Skeletal muscle tissue (tissue), 4 donors: ENCODE data around the gene PLEKHA5. TPM values are rescaled to one million over a fixed set of nuclear protein-coding genes. Genes with fewer than 3 reads are reported as not detected.

Experiments
- H3K27ac ChIP-seq: one replicate; pipeline ENCODE4 v1.7.0; 2013; ENCODE audit warnings: mild to moderate bottlenecking, low read depth, low read length, inconsistent platforms
- H3K27me3 ChIP-seq, 3 donors: one replicate each; pipeline ENCODE4 v1.7.0; 2013; ENCODE audit warnings: low read length in 3 of 3; ENCODE audit not compliant: control insufficient read depth in 3 of 3, insufficient read depth in 3 of 3
- H3K36me3 ChIP-seq, 3 donors: one replicate each; pipeline ENCODE4 v1.7.0; 2013; ENCODE audit warnings: low read length in 3 of 3; ENCODE audit not compliant: control insufficient read depth in 3 of 3, insufficient read depth in 3 of 3
- H3K4me1 ChIP-seq, 3 donors: one replicate each; pipeline ENCODE4 v1.7.0; 2013; ENCODE audit warnings: low read length in 3 of 3, mild to moderate bottlenecking in 3 of 3; ENCODE audit not compliant: control insufficient read depth in 3 of 3, insufficient read depth in 3 of 3
- H3K4me3 ChIP-seq, 3 donors: one replicate each; pipeline ENCODE4 v1.7.0; 2013; ENCODE audit warnings: low read length in 3 of 3
- H3K9ac ChIP-seq, 3 donors: one replicate each; pipeline ENCODE4 v1.7.0; 2013; ENCODE audit warnings: low read length in 3 of 3, mild to moderate bottlenecking in 3 of 3, moderate library complexity in 2 of 3, low read depth in 1 of 3
- H3K9me3 ChIP-seq, 3 donors: one replicate each; pipeline ENCODE4 v1.7.0; 2013; ENCODE audit warnings: low read length in 3 of 3; ENCODE audit not compliant: control insufficient read depth in 3 of 3
- total RNA-seq: library from RNA; depleted of rRNA; stranded (reverse); fragments of >200 nt; gene quantifications from one replicate; pipeline ENCODE4 v1.2.3, GENCODE V29; 2014
- donor health status: Osteomylitis.

Gene PLEKHA5
- total RNA-seq, 1 donor from 2014 or later: 25.1 TPM

DNA sequence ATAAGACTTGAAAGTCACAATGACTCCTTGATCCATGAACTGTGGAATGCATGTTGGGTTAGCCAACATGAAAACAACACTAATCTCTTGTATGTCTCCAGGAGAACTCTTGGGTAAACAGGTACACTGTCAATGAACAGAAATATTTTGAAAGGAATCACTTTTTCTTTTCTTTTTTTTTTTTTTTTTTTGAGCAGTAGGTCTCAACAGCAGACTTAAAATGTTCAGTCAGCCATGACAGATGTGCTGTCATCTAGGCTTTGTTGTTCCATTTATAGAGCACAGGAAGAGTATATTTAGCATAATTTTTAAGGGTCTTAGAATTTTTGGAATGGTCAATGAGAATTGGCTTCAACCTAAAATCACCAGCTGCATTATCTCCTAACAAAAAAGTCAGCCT, 2.3 kb upstream of the PLEKHA5 start:
- H3K9me3 ChIP-seq: peaks cover 4 to 7% (median 6%) of the 10 kb centered on the region in 3 donors
- no peak overlapping the region for H3K9ac ChIP-seq
- H3K36me3 ChIP-seq: no peaks in the 10 kb centered on the region
- H3K4me3 ChIP-seq: no peak overlapping the region
- no peak overlapping the region for H3K27ac ChIP-seq
- peaks cover 2 to 15% (median 6%) of the 10 kb centered on the region in 3 donors for H3K4me1 ChIP-seq
- peaks cover 0 to 4% (median 0%) of the 10 kb centered on the region in 3 donors for H3K27me3 ChIP-seq

GRCh38 chr12:19128485-19128884, 1.0 kb upstream of the PLEKHA5 start:
- Histone ChIP-seq H3K27ac (no peak overlapping the region), H3K36me3 (no peaks in the 10 kb centered on the region), H3K9me3 (peaks cover 4 to 7% (median 6%) of the 10 kb centered on the region in 3 donors), H3K4me1 (peaks cover 2 to 15% (median 6%) of the 10 kb centered on the region in 3 donors), H3K27me3 (peaks cover 0 to 4% (median 0%) of the 10 kb centered on the region in 3 donors), H3K9ac (no peak overlapping the region), H3K4me3 (peak overlapping the region in 1 of 3 donors; percentile 24)

DNA sequence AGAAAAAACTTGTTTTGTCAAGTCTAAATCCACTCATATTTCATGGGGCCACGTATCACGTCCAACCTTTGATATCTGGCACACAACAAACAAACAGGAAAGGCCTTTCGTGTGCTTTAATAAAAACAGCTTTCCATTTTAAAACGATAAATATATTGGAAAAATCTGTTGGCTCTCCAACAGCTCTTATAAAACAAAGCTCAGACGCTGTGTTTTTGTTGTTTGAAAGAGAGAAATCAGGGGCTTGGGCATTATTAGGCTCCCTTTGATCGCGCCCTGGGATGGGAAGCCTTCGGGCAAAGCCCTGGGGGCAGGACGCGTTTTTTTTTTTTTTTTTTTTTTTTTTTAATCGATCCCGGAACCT, 429 bp upstream of the PLEKHA5 start:
- Histone ChIP-seq H3K36me3 (no peaks in the 10 kb centered on the region), H3K4me1 (peaks cover 2 to 15% (median 6%) of the 10 kb centered on the region in 3 donors), H3K9me3 (peaks cover 4 to 7% (median 6%) of the 10 kb centered on the region in 3 donors), H3K4me3 (peak overlapping the region in 2 of 3 donors; percentile 13 to 54), H3K27ac (peak overlapping the region; percentile 69), H3K9ac (no peak overlapping the region), H3K27me3 (peaks cover 0 to 4% (median 0%) of the 10 kb centered on the region in 3 donors)

DNA sequence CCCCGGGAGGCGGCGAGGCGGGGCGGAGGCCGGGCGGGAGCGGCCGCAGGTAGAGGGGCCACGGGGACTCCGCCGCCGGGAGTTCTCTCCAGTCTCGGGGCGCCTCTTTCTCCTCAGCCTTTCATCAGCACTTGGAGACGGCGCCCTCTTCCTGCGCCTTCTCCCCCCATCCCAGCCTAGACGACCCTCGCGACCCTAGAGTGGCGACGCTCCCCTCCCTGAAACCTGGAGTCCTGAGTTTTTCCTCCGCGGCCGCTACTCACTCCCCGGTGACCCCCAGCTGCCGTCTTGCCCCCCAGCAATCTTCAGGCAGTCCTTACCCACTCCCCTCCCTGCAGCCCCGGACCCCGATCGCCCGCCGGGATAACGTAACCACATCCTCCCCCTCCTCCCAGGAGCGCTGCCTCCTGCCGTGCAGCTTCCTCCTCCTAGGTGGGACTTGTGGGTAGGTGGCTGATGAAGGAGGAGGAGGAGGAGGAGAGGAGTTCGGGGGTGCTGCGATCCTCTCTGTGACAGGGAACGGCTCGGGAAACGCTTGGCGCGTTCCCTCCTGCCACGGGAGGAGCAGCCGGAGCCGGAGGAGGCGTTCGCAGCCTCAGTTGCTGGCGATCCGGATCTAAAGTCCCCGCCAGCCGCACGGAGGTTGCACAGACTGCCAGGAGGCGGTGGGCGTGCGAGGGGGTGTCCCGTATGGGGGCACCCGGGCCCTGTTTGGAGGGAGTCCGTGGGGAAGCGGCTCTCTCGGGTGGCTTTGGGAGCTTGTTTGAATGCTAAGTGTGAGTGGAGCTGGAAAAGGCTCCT, 891 bp downstream of the PLEKHA5 start:
- peaks cover 2 to 15% (median 6%) of the 10 kb centered on the region in 3 donors for H3K4me1 ChIP-seq
- H3K27me3 ChIP-seq: peaks cover 0 to 4% (median 0%) of the 10 kb centered on the region in 3 donors
- H3K36me3 ChIP-seq: no peaks in the 10 kb centered on the region
- peak overlapping the region; percentile 12 for H3K27ac ChIP-seq
- H3K9me3 ChIP-seq: peaks cover 4 to 7% (median 6%) of the 10 kb centered on the region in 3 donors
- H3K9ac ChIP-seq: peak overlapping the region; percentile 69 to 82 (median 70)
- peak overlapping the region; percentile 77 to 86 (median 79) for H3K4me3 ChIP-seq

- H3K27ac ChIP-seq: peak overlapping the region; percentile 12
- H3K4me1 ChIP-seq: peaks cover 2 to 15% (median 6%) of the 10 kb centered on the region in 3 donors
Observed at GRCh38 chr12:19131025-19131444, 1.5 kb downstream of the PLEKHA5 start.

GRCh38 chr12:19138551-19138950, 9.0 kb downstream of the PLEKHA5 start:
- no peak overlapping the region for H3K27ac ChIP-seq
- H3K4me1 ChIP-seq: no peaks in the 10 kb centered on the region
- no peaks in the 10 kb centered on the region for H3K36me3 ChIP-seq
- H3K4me3 ChIP-seq: no peak overlapping the region
- H3K9ac ChIP-seq: no peak overlapping the region
- no peaks in the 10 kb centered on the region for H3K27me3 ChIP-seq
- no peaks in the 10 kb centered on the region for H3K9me3 ChIP-seq

More at GRCh38 chr12:19131025-19131444, 1.5 kb downstream of the PLEKHA5 start:
- Histone ChIP-seq H3K9me3 (peaks cover 4 to 7% (median 6%) of the 10 kb centered on the region in 3 donors), H3K27me3 (peaks cover 0 to 4% (median 0%) of the 10 kb centered on the region in 3 donors), H3K36me3 (no peaks in the 10 kb centered on the region), H3K9ac (peak overlapping the region; percentile 69 to 82 (median 70)), H3K4me3 (peak overlapping the region; percentile 77 to 86 (median 79))

DNA sequence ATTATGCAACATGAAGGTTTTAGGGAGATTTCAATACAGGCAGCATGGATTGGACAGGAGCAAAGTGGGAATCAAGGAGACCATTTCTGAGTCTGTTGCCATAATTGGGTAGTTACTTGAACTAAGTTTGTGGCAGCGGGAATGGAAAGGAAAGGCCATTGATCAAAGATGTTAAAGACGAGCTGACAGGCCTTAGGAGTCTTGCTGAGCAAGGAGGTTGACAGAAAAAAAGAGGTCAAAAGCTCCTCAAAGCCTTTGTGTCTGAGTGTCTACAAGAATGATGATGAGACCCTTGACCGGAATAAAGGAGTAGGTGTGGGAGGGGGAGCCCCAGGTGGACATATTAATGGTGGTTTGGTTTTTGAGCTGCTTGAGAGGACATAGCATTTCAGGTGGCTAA, 9.4 kb downstream of the PLEKHA5 start:
- Histone ChIP-seq H3K4me1 (no peaks in the 10 kb centered on the region), H3K27me3 (no peaks in the 10 kb centered on the region), H3K36me3 (no peaks in the 10 kb centered on the region), H3K9ac (no peak overlapping the region), H3K4me3 (no peak overlapping the region), H3K27ac (no peak overlapping the region), H3K9me3 (no peaks in the 10 kb centered on the region)

DNA sequence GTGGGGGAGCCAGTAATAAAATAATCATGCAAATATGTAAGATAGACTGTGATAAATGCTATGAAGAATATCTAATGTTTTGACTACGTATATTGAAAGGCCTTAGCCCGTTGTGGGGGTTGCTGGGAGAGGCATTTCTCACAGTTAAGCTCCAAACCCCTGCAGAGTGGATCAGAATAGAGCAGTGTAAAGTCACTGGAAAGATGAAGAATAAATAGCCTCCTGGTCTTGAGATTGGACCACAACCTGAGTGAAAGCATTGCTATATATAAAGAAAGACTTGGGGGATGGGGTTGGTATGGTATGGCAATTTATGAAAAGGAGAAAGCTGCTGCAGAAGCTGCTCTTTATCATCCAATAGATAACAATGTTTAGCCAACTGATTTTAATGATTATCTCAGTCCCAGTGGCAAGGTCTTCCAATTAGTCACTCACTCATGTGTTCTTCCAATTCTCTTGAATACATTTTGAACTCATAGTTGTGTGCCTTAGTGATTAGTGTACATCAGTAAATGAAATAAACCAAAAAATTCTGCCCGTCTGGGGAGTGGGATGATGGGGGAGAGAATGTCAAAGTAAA, 10.2 kb downstream of the PLEKHA5 start:
- Histone ChIP-seq H3K9ac (no peak overlapping the region), H3K27ac (no peak overlapping the region), H3K36me3 (no peaks in the 10 kb centered on the region), H3K9me3 (no peaks in the 10 kb centered on the region), H3K4me1 (no peaks in the 10 kb centered on the region), H3K4me3 (no peak overlapping the region), H3K27me3 (no peaks in the 10 kb centered on the region)

DNA sequence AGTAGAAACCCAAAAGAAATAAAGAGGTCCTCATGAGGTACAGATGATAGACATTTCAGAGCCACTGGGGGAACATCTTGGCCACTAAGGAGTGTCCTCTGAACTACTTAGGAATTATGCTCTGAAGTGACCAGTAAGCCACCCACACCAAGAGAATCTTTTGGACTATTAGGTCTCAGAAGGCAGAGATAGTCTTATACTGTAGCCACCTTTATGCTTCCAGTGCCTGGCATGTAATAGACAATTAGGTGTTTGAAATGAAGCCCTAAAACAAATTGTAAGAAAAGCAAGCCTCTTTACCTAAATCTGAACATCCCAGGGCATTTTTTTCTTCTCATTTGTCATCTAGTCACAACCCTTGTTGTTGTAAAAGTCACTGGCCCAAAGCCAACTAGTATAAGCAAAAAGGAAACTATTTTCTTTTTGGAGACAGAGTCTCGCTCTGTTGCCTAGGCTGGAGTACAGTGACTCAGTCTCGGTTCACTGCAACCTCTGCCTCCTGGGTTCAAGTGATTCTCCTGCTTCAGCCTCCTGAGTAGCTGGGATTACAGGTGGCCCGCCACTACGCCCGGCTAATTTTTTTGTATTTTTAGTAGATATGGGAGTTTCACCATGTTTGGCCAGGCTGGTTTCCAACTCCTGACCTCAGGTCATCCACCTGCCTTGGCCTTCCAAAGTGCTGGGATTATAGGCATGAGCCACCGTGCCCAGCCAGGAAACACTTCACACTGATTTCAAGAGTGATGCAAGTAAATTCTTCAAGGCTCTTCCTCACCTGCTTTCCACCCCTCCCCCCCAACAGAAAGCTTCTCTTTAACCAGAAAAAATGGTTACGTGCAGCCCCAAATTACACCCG, 11.1 kb downstream of the PLEKHA5 start:
- no peak overlapping the region for H3K9ac ChIP-seq
- no peaks in the 10 kb centered on the region for H3K36me3 ChIP-seq
- H3K4me3 ChIP-seq: no peak overlapping the region
- no peaks in the 10 kb centered on the region for H3K9me3 ChIP-seq
- no peak overlapping the region for H3K27ac ChIP-seq
- no peaks in the 10 kb centered on the region for H3K27me3 ChIP-seq
- H3K4me1 ChIP-seq: no peaks in the 10 kb centered on the region
